Activated T-helper 9 cell treated with anti-CD3 and anti-CD28 coated beads, Interleukin-2, amount 50 U/mL, for 16 hours (primary cell): Measurements from ENCODE around the gene ISG20.

Experiments
- DNase-seq: peaks from one replicate; pipeline ENCODE4 v3.0.0-alpha.2; 2020; ENCODE audit warnings: low read depth

Gene ISG20

GRCh38 chr15:88688394-88688933 lies 49.6 kb downstream of the ISG20 start:
- DNase-seq = no peak

- no peak for DNase-seq
These were observed 51.5 kb downstream of the ISG20 start for GRCh38 chr15:88690331-88690730.

- DNase-seq = no peak
These were observed 54.4 kb downstream of the ISG20 start for GRCh38 chr15:88693191-88693590.

GRCh38 chr15:88695101-88695500 lies 56.3 kb downstream of the ISG20 start:
- DNase-seq = no peak

- DNase-seq = no peak
These were observed 57.0 kb downstream of the ISG20 start for GRCh38 chr15:88695691-88696251.

- no peak for DNase-seq
These were observed 57.4 kb downstream of the ISG20 start for GRCh38 chr15:88696254-88696653.

- DNase-seq = no peak
These were observed 58.5 kb downstream of the ISG20 start for GRCh38 chr15:88697276-88697675.

- no peak for DNase-seq
These were observed 61.0 kb downstream of the ISG20 start for GRCh38 chr15:88699861-88700260.

GRCh38 chr15:88700716-88701115 lies 61.9 kb downstream of the ISG20 start:
- no peak for DNase-seq

GRCh38 chr15:88701561-88702095 lies 62.8 kb downstream of the ISG20 start:
- no peak for DNase-seq

- DNase-seq = no peak
These were observed 64.2 kb downstream of the ISG20 start for GRCh38 chr15:88702983-88703382.

- DNase-seq = no peak
These were observed 64.7 kb downstream of the ISG20 start for GRCh38 chr15:88703533-88703932.

GRCh38 chr15:88704791-88705768 lies 66.3 kb downstream of the ISG20 start:
- no peak for DNase-seq

GRCh38 chr15:88705769-88706165 lies 67.0 kb downstream of the ISG20 start:
- DNase-seq = no peak
